Measurements from ENCODE around the gene SSBP2. TPM values are rescaled to one million over a fixed set of nuclear protein-coding genes. Genes with fewer than 3 reads are reported as not detected.

The SSBP2 gene
- total RNA-seq, 4 donors from 2014 or later, result 45.3 to 83.1 (median 61.7) TPM

DNA sequence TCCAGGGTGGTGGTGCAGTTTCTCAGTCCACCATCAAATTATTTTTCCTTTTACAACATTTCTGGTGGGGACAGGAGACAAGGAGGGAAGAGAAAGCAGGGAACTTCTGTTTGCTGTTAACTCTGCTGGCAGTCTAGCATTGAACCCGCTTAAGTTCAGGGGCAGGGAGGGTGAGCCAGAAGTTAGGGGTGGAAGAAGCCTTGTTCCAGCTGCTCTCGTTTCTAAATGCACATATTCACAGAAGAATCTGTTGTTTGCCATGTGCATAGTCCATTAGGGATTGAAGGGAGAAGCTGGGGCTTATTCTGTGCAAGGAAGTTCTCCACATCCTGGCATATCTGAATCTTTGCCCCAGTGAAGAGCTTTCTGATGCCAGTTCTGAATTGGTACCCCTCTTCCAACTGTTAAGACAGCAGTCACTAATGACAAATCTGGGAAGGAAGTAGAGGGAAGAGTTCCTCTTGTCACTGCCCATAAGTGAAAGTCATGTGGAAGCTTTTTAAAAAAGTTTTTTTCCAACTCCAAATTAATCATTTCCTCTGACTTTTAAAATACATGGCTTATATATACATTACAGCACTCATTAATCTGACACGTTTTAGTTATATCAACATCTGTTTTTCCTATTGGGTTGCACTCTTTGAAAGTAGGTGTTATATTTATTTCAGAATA, 324.4 kb downstream of the SSBP2 start:
- DNase-seq (ENCODE audit: low spot score in 2 of 2), result no peak
- intact Hi-C loops (cut with DNase I; ENCODE audit: low total_unique reads), result loop anchor here (5.0 to 10.0 kb wide), 2 partner anchors 318 to 959 kb away; no protein-coding TSS in a partner anchor
- WGBS, 2 donors, result 37 to 40% methylated on average over 3 of the region's 3 CpGs

DNA sequence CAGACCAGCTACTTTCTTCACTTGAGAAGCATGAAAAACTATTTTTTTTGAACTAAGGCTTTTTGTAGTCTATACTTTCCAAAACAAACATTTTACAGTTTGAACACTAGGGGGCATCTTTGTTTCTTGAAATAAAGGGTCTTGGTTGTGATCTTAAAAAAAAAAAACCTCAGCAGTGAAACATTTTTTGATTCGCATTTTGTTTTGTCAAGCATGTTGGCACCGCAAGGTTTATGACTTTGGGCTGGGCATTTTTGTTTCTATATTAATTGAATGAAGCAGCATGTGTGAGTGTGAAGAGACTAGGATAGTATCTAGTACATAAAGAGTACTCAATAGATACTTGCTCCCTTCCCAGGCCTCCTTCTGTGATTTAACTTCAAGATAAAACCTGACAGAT, 325.3 kb downstream of the SSBP2 start:
- H3K4me3 ChIP-seq (ENCODE audit: low read depth, poor library complexity, severe bottlenecking), result no peak overlapping the region
- DNase-seq (ENCODE audit: low spot score in 2 of 2), result no peak
- TF ChIP-seq, protein P1, sequence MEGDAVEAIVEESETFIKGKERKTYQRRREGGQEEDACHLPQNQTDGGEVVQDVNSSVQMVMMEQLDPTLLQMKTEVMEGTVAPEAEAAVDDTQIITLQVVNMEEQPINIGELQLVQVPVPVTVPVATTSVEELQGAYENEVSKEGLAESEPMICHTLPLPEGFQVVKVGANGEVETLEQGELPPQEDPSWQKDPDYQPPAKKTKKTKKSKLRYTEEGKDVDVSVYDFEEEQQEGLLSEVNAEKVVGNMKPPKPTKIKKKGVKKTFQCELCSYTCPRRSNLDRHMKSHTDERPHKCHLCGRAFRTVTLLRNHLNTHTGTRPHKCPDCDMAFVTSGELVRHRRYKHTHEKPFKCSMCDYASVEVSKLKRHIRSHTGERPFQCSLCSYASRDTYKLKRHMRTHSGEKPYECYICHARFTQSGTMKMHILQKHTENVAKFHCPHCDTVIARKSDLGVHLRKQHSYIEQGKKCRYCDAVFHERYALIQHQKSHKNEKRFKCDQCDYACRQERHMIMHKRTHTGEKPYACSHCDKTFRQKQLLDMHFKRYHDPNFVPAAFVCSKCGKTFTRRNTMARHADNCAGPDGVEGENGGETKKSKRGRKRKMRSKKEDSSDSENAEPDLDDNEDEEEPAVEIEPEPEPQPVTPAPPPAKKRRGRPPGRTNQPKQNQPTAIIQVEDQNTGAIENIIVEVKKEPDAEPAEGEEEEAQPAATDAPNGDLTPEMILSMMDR (IDR thresholded peaks at IDR 0.05), result no peak
- no peak for TF ChIP-seq POLR2A (IDR thresholded peaks at IDR 0.05)
- 2% methylated on average over 2 of the region's 2 CpGs for WGBS, 2 donors
- intact Hi-C loops (cut with DNase I; ENCODE audit: low total_unique reads), result loop anchor here (5.0 to 10.0 kb wide), 2 partner anchors 319 to 958 kb away; no protein-coding TSS in a partner anchor

More for the DNA sequence above, 324.4 kb downstream of the SSBP2 start:
- TF ChIP-seq, protein P1 (IDR thresholded peaks at IDR 0.05), result no peak
- no peak for TF ChIP-seq POLR2A (IDR thresholded peaks at IDR 0.05)
- H3K4me3 ChIP-seq (ENCODE audit: low read depth, poor library complexity, severe bottlenecking), result no peak overlapping the region

DNA sequence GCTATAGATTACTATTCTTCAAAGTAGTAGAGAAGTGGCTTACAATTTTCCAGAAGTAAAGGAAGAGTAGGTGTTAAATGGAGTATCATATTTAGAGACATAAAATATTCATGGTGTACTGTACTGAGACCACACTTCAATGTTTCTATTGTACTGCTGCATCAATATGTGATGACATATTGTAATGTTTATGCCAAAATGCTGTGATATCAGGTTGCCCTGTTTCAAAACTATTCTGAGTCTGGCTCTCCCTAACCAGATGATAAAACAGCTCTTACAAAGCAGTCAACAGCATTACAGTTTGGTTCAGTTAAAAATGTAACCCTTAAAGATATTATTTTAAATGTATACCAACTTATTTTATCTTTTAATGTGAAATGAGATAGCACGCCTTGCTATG, 326.2 kb downstream of the SSBP2 start:
- WGBS, 2 donors, result 97 to 98% methylated on average over 1 of the region's 1 CpG
- DNase-seq (ENCODE audit: low spot score in 2 of 2), result no peak
- H3K4me3 ChIP-seq (ENCODE audit: low read depth, poor library complexity, severe bottlenecking), result no peak overlapping the region
- intact Hi-C loops (cut with DNase I; ENCODE audit: low total_unique reads), result loop anchor here (5.0 to 10.0 kb wide), 2 partner anchors 320 to 957 kb away; no protein-coding TSS in a partner anchor
- TF ChIP-seq, protein P1 (IDR thresholded peaks at IDR 0.05), result no peak
- no peak for TF ChIP-seq POLR2A (IDR thresholded peaks at IDR 0.05)

DNA sequence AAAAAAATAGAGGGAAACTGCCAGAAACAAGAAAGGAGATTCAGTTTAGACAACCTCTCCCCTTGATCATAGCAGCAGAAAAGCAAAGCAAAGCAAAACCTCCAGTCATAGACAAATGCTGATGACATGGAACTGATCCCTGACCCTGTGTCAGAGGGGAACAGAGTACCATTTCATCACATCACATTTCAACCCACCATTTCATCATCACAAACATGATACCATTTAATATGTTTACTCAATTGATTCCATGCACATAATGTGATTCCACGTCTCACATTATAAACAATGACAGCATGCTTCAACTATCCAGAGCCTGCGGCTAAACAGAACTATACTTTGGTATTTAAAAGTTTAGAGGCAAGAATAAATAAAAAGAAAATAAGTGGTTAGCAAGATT, 328.2 kb downstream of the SSBP2 start:
- no peak overlapping the region for H3K4me3 ChIP-seq (ENCODE audit: low read depth, poor library complexity, severe bottlenecking)
- WGBS, 2 donors, result 83 to 91% methylated on average over 2 of the region's 2 CpGs
- intact Hi-C loops (cut with DNase I; ENCODE audit: low total_unique reads), result loop anchor here (10.0 kb wide), 1 partner anchor 322 kb away; no protein-coding TSS in a partner anchor
- TF ChIP-seq, protein P1 (IDR thresholded peaks at IDR 0.05), result no peak
- TF ChIP-seq POLR2A (IDR thresholded peaks at IDR 0.05), result no peak
- DNase-seq (ENCODE audit: low spot score in 2 of 2), result no peak

DNA sequence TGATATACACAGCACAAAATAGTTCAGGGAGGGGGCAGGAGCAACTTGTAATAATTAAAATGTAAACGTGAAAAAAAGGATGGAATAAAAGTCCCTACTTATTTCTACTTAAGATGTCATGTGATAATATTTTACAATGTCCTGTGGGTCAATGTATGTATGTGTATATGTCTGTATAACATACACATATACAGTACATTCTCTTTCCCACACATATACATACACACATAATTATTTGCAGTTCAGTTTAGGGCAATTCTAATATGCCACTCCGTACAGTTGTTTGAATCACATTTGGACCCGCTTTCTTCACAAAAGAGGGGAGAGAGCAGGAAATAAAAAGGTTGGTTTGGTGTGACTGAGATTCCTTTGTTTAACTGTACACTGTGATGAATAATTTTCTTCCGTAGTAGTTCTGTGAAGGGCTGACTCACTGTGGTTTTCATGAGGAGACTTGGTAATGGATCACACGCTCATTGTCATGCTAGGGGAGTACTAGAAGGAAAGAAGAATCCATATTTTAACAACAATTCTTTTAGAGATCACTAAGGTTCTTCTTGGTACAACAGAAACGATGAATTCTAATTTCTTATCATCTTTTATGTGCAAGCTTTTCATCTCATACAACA, 330.7 kb downstream of the SSBP2 start:
- DNase-seq (ENCODE audit: low spot score in 2 of 2), result no peak
- no peak for TF ChIP-seq POLR2A (IDR thresholded peaks at IDR 0.05)
- TF ChIP-seq, protein P1 (IDR thresholded peaks at IDR 0.05), result no peak
- WGBS, 2 donors, result 61 to 67% methylated on average over 6 of the region's 6 CpGs
- H3K4me3 ChIP-seq (ENCODE audit: low read depth, poor library complexity, severe bottlenecking), result no peak overlapping the region
- intact Hi-C loops (cut with DNase I; ENCODE audit: low total_unique reads), result loop anchor here (10.0 kb wide), 1 partner anchor 325 kb away; no protein-coding TSS in a partner anchor
